GM06990 (cell line): ENCODE data around the gene OSBPL8.

Experiments used
- DNase-seq: peaks from one replicate; pipeline ENCODE4 v3.0.0-alpha.2; 2011; ENCODE audit not compliant: insufficient read length; ENCODE audit errors: extremely low read depth
- H3K27me3 ChIP-seq: replicated peaks from 2 replicates; pipeline ENCODE4 v1.6.0; 2011; ENCODE audit warnings: low read length; ENCODE audit not compliant: control insufficient read depth, insufficient read depth
- H3K36me3 ChIP-seq: 2 replicates; pipeline ENCODE4 v1.5.1; 2011; ENCODE audit warnings: low read length; ENCODE audit not compliant: control insufficient read depth, insufficient read depth
- H3K4me3 ChIP-seq: replicated peaks from 2 replicates; pipeline ENCODE4 v1.5.1; 2011; ENCODE audit warnings: low read depth, mild to moderate bottlenecking, control low read depth, low read length
- CTCF ChIP-seq: IDR thresholded peaks from 2 replicates; pipeline ENCODE4 v1.5.1; 2011; ENCODE audit warnings: low read length, control low read depth, mild to moderate bottlenecking, inconsistent platforms; ENCODE audit not compliant: insufficient read depth, poor library complexity, severe bottlenecking

The OSBPL8 gene

GRCh38 chr12:76548222-76548837, 11.2 kb downstream of the OSBPL8 start:
- no peaks in the 10 kb centered on the region for H3K36me3 ChIP-seq
- TF ChIP-seq CTCF: no peak
- H3K27me3 ChIP-seq: no peaks in the 10 kb centered on the region
- no peak overlapping the region for H3K4me3 ChIP-seq
- DNase-seq: no peak

- no peaks in the 10 kb centered on the region for H3K27me3 ChIP-seq
- no peak overlapping the region for H3K4me3 ChIP-seq
- no peak for DNase-seq
- no peaks in the 10 kb centered on the region for H3K36me3 ChIP-seq
- TF ChIP-seq CTCF: no peak
These were observed 12.0 kb downstream of the OSBPL8 start for GRCh38 chr12:76547526-76547925.

GRCh38 chr12:76546889-76547288, 12.7 kb downstream of the OSBPL8 start:
- no peak for TF ChIP-seq CTCF
- no peak for DNase-seq
- Histone ChIP-seq H3K36me3 (no peaks in the 10 kb centered on the region), H3K4me3 (no peak overlapping the region), H3K27me3 (no peaks in the 10 kb centered on the region)

DNA sequence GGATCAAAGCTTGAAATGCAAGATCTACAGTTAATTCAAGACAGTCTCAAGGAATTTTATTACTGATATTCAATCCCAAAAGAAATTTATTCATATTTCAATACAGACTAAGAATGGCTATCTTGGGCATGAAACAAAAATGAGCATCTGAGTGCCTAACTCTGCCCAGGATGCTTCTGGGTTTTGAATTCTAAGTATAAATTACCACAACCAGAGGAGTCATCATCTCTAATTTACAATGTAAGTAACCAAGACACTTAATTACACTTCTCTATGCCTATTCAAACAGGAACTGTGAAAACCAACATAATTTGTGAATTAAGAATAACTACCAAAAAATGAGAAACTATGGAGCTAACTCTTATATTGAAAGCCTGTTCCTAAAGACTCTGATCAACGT, 14.1 kb downstream of the OSBPL8 start:
- Histone ChIP-seq H3K36me3 (no peaks in the 10 kb centered on the region), H3K4me3 (no peak overlapping the region), H3K27me3 (no peaks in the 10 kb centered on the region)
- no peak for TF ChIP-seq CTCF
- DNase-seq: no peak

GRCh38 chr12:76544601-76545261, 14.8 kb downstream of the OSBPL8 start:
- no peak for DNase-seq
- no peak overlapping the region for H3K4me3 ChIP-seq
- TF ChIP-seq CTCF: no peak
- H3K27me3 ChIP-seq: no peaks in the 10 kb centered on the region
- no peaks in the 10 kb centered on the region for H3K36me3 ChIP-seq
